ENCODE data around the gene TNIP2.
A peak's percentile ranks its signal among the peaks of the same experiment; 100 is the strongest.

The TNIP2 gene

DNA sequence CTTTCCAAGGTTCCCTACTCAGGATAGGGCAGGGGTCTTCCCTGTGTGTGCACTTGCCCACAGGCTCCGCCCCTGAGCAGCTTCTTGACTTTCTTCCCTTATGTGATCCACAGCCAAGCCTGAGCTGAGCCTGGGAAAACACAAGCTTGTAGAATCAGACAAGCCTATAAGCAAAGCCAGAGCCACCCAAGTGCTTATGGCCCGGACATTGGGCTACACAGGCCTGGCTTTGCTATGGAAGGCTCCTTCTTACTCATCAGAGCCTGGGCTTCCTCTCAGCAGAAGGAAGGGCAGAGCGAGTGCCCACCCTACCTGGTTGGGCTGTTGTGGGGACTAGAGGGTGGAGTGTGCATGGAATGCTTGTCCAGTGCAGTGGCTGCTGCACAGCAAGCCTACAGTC is 1.3 kb upstream of the TNIP2 start:
- H3K4me3 ChIP-seq (ENCODE audit: severe bottlenecking) = no peak overlapping the region

DNA sequence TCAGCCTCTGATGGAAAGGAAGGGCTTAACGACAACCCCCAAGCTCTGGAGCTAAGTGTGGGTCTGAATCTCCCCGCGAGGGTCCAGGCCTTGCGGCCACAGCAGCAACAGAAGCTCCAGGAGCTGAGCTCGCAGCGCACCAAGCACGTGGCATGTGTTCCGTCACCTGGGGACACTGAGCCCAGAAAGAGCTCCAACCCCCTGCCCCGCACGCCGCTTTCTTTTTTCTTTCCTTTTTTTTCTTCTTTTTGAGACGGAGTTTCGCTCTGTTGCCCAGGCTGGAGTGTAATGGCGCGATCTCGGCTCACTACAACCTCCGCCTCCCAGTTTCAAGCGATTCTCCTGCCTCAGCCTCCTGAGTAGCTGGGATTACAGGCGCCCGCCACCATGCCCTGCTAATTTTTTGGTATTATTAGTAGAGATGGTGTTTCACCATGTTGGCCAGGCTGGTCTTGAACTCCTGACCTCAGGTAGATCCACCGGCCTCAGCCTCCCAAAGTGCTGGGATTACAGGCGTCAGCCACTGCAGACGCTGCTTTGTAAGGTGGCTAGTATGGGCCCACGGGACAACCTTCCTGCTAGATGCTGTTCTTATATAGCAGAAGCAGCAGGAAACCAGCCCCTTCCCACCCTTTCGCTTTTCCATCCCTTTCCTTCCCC is 685 bp upstream of the TNIP2 start:
- TF ChIP-seq, protein P1, sequence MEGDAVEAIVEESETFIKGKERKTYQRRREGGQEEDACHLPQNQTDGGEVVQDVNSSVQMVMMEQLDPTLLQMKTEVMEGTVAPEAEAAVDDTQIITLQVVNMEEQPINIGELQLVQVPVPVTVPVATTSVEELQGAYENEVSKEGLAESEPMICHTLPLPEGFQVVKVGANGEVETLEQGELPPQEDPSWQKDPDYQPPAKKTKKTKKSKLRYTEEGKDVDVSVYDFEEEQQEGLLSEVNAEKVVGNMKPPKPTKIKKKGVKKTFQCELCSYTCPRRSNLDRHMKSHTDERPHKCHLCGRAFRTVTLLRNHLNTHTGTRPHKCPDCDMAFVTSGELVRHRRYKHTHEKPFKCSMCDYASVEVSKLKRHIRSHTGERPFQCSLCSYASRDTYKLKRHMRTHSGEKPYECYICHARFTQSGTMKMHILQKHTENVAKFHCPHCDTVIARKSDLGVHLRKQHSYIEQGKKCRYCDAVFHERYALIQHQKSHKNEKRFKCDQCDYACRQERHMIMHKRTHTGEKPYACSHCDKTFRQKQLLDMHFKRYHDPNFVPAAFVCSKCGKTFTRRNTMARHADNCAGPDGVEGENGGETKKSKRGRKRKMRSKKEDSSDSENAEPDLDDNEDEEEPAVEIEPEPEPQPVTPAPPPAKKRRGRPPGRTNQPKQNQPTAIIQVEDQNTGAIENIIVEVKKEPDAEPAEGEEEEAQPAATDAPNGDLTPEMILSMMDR (IDR thresholded peaks at IDR 0.05; ENCODE audit: poor library complexity, severe bottlenecking) = no peak
- peaks cover 9% of the 10 kb centered on the region for H3K4me1 ChIP-seq (ENCODE audit: insufficient read depth, poor library complexity, severe bottlenecking)
- H3K27me3 ChIP-seq (ENCODE audit: insufficient read depth, poor library complexity, severe bottlenecking) = no peaks in the 10 kb centered on the region
- DNase-seq (ENCODE audit: low spot score) = no peak
- H3K36me3 ChIP-seq (ENCODE audit: low read depth) = no peaks in the 10 kb centered on the region
- H3K27ac ChIP-seq (ENCODE audit: poor library complexity, severe bottlenecking) = peak overlapping the region; percentile 57
- H3K4me3 ChIP-seq (ENCODE audit: severe bottlenecking) = peak overlapping the region; percentile 20
- ATAC-seq (ENCODE audit: low read depth) = no peak
- no peaks in the 10 kb centered on the region for H3K9me3 ChIP-seq (ENCODE audit: severe bottlenecking)

More for the DNA sequence above, 1.3 kb upstream of the TNIP2 start:
- peaks cover 9% of the 10 kb centered on the region for H3K4me1 ChIP-seq (ENCODE audit: insufficient read depth, poor library complexity, severe bottlenecking)
- no peak for ATAC-seq (ENCODE audit: low read depth)
- DNase-seq (ENCODE audit: low spot score) = no peak
- H3K9me3 ChIP-seq (ENCODE audit: severe bottlenecking) = no peaks in the 10 kb centered on the region
- H3K27me3 ChIP-seq (ENCODE audit: insufficient read depth, poor library complexity, severe bottlenecking) = no peaks in the 10 kb centered on the region
- H3K27ac ChIP-seq (ENCODE audit: poor library complexity, severe bottlenecking) = no peak overlapping the region
- H3K36me3 ChIP-seq (ENCODE audit: low read depth) = no peaks in the 10 kb centered on the region
- TF ChIP-seq, protein P1 (IDR thresholded peaks at IDR 0.05; ENCODE audit: poor library complexity, severe bottlenecking) = no peak

DNA sequence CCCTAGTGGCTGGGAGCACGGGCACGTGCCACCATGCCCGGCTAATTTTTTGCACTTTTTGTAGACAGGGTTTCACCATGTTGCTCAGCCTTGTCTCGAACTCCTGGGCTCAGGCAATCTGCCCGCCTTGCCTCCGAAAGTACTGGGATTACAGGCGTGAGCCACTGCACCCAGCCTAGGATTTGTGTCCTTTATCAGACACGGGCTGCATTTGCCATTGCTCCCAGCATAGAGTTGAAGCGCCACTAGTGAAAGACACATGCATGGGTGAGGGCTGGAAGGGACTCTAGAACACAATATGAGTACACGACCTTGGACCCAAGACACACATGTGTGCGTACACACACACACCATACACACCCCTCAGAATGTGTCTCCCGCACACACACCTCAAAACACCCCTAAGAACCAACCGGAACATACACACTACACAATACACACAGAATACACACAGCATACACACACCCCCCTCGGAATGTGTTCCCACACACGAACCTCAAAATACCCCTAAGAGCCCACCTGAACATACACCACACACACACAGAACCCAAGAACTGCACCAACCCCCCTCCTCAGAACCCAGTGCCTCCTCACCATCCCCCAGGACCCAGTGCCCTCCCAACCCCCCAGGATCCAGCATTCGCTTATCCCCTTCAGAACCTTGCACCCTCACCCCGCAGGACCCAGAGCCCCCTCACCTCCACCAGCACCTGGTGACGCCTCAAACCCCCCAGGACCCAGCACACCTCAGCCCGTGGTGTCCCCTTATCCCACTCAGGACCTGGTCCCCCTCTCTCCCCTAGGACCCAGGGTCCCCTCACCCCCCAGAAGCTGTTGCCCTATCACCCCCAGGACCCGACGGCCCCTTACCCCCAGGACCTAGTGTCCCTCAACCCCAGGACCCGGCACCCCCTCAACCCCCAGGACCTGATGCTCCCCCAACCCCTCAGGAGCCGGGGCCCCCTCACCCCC is 1.0 kb downstream of the TNIP2 start:
- ATAC-seq (ENCODE audit: low read depth) (no peak), DNase-seq (ENCODE audit: low spot score) (no peak)
- H3K4me3 ChIP-seq (ENCODE audit: severe bottlenecking) = peak overlapping the region; percentile 67
- TF ChIP-seq, protein P1 (IDR thresholded peaks at IDR 0.05; ENCODE audit: poor library complexity, severe bottlenecking) = no peak
- H3K4me1 ChIP-seq (ENCODE audit: insufficient read depth, poor library complexity, severe bottlenecking) = peaks cover 5% of the 10 kb centered on the region
- H3K27me3 ChIP-seq (ENCODE audit: insufficient read depth, poor library complexity, severe bottlenecking) = no peaks in the 10 kb centered on the region
- H3K36me3 ChIP-seq (ENCODE audit: low read depth) = no peaks in the 10 kb centered on the region
- peak overlapping the region; percentile 57 for H3K27ac ChIP-seq (ENCODE audit: poor library complexity, severe bottlenecking)
- no peaks in the 10 kb centered on the region for H3K9me3 ChIP-seq (ENCODE audit: severe bottlenecking)

DNA sequence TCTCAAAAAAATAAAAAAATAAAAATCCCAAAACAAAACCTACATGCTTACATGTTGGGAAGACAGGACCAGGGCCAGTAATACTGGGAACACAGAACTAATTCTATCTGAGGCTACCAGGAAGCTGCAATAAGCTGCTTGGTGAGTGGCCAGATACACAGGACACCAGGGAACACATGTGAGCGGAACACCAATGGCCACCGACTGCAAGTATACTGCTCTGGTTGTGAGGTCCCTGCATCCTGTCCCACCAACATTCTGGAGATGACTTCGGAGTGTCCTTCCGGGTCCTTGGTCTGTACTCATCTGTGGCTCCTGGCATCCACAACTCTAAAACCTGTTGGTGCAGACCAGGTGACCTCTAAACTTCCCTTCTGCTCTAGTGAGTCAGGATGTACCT is 2.7 kb downstream of the TNIP2 start:
- H3K4me1 ChIP-seq (ENCODE audit: insufficient read depth, poor library complexity, severe bottlenecking) = peaks cover 5% of the 10 kb centered on the region
- H3K4me3 ChIP-seq (ENCODE audit: severe bottlenecking) = no peak overlapping the region
- H3K36me3 ChIP-seq (ENCODE audit: low read depth) = no peaks in the 10 kb centered on the region
- H3K9me3 ChIP-seq (ENCODE audit: severe bottlenecking) = no peaks in the 10 kb centered on the region
- no peaks in the 10 kb centered on the region for H3K27me3 ChIP-seq (ENCODE audit: insufficient read depth, poor library complexity, severe bottlenecking)
- no peak for DNase-seq (ENCODE audit: low spot score)
- ATAC-seq (ENCODE audit: low read depth) = no peak
- no peak overlapping the region for H3K27ac ChIP-seq (ENCODE audit: poor library complexity, severe bottlenecking)
- TF ChIP-seq, protein P1 (IDR thresholded peaks at IDR 0.05; ENCODE audit: poor library complexity, severe bottlenecking) = no peak

Measured in RWPE2 (cell line).